Stimulated activated CD8-positive, alpha-beta memory T cell treated with anti-CD3 and anti-CD28 coated beads, Interleukin-4, amount 100 ng/mL, for 48 hours (primary cell): ENCODE results near the gene NCOA3.
"Not testable (repeated sequence)": the region's sequence is repeated elsewhere in the genome, so short reads cannot be mapped to it uniquely, and the experiment has no call there.

ENCODE experiments used
- DNase-seq: peaks from one replicate; pipeline ENCODE4 v3.0.0-alpha.2; 2020

The NCOA3 gene

DNA sequence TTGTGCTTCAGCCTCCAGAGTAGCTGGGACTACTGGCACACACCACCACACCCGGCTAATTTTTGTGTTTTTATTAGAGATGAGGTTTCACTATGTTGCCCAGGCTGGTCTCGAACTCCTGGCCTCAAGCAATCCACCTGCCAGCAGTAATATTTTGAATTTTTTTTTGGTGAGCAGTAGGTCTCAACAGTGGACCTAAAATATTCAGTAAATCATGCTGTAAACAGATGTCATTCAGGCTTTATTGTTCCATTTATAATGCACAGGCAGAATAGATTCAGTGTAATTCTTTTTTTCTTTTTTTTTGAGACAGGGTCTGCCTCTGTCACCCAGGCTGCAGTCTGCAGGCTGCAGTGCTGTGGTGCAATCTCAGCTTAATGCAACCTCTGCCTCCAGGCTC is 69.7 kb downstream of the NCOA3 start:
- no peak for DNase-seq

DNA sequence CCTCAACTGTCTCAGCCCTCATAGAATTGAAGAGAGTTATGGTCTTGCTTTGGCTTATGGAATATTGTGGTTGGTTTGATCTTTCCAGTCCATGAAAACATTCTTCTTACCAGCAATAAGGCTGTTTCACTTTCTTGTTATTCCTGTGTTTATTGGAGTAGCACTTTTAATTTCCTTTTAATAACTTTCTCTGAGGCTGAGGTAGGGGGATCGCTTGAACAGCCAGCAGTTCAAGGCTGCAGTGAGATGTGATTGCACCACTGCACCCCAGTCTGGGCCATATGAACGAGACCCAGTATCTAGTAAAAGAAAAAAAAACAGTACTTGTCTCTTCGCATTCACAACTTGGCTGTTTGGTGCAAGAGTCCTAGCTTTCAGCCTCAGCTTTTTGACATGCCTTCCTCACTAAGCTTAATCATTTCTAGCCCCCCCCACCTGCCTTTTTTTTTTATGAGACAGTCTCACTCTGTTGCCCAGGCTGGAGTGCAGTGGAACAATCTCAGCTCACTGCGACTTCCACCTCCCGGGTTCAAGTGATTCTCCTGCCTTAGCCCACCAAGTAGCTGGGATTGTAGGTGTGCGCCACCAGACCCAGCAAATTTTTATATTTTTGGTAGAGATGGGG is 70.5 kb downstream of the NCOA3 start:
- no peak for DNase-seq

DNA sequence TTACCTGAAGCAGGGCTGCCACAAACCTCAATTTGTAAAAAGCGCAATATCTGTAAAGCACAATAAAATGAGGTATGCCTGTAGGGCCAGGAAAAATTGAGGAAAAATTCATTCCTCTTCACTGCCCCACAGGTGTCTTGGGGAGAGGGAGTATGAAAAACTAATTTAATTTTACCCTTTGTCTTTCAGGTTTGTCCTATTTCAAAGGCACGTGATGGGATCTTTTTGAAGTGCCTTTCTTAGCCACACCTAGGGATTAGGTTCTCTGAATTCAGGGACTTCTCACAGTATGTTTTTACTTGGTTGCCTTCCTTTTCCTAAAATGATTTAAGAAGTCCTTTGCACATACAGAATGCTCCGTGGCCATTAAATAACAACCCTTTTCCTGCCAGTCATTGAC is 71.9 kb downstream of the NCOA3 start:
- no peak for DNase-seq

DNA sequence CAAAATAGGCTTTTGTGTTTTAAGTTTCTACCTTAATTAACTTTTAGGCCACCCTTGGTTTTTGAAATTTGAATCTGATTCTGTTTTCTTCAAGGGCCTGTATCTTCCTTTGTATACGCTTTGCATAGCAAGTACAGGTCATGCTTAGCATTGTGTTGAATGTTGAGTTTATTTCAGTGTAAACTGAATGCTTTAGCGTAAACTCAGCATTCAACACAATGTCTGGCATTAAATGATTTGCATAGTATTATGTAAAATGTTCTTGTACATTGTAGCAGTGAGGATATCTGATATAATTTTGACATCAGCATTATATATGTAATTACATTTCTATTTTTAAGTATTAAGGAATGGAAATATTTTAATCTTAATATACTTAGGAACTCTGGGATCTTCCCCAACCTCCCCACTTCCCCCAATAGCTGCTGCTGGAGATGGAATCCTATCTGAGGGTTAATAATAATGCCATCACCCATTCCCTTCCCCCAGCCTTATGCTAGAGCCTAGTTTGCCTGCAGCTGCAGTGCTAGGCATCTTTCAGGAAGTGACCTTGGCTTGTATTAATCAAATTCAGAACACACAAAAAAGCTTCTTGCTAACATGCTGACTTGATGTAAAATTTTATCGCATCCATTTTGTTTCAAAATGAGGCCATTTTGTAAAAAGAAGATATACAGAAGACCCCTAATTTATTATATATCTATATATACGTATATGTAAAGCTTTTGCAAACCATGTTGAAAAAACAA is 73.1 kb downstream of the NCOA3 start:
- no peak for DNase-seq

DNA sequence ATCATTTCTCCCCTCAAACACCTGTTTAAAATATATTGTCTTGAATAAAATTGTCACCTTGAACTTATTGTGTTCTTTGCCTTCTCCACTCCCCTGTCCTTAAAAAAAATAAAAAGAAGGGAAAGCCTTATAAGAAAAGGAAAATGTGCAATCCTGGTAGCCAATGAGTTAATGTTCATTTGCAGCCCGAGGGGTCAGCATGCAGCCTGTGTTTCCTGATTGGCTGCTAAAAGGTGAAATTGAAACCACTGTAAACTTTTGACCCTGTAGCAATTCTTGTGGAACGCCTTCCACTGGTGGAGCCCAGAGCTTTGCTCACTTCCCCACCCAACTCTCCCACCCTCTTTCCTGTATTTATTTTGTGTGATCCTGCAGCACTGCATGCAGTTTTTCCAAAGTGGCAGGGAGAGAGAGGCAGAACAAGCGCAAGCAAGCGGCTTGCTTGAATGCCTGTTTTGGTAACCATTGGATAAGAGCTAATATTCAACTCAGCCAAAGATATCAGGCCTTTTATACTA is 74.9 kb downstream of the NCOA3 start:
- no peak for DNase-seq

DNA sequence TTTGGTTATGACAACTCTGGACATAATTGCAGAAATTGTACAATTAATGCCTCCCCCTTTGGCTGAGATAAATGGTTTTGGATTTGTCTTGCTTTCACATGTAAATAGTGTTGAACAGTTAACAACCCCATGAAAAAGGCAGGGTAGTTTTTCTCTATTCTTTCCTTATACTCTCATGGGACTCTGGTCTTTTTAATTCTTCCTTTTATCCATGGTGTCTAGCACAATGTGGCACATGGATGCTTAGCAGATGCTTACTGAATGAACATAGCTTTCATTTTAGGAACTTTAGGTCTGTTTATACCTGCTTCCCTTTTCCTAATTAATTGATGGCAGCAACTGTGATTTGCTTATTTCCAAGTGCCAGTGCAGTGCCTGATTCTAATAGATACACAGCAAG is 75.6 kb downstream of the NCOA3 start:
- no peak for DNase-seq

DNA sequence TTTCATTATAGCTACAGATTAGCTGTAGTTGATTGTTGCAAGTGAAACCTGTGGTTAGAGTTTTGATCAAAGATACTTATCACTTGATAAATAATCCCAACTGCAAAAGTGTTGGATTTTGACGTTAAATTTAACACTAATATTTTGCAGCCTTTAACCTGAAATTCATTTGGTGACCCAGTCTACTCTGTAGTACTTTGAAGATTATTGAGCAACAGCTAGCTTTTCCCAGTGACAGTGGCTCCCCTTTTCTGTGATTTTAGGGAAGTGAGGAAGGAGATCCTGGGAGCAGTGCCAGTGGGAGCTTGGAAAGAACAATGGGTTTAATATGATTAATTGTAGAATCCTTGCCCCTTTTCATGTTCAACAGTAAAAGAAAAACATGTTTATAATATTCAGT is 76.9 kb downstream of the NCOA3 start:
- no peak for DNase-seq

DNA sequence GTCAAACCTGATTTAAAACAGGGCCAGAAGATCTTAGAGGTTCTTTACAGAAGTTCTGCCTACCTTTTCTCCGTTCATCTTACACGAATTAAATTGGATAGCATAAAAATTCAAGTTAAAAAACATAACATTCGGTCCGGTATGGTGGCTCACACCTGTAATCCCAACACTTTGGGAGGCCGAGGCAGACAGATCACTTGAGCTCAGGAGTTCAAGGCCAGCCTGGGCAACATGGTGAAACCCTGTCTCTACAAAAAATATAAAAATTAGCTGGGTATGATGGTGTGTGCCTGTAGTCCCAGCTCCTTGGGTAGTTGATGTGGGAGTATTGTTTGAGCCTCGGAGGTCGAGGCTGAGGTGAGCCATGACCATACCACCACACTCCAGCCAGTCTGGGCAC is 79.0 kb downstream of the NCOA3 start:
- not testable (repeated sequence) for DNase-seq

DNA sequence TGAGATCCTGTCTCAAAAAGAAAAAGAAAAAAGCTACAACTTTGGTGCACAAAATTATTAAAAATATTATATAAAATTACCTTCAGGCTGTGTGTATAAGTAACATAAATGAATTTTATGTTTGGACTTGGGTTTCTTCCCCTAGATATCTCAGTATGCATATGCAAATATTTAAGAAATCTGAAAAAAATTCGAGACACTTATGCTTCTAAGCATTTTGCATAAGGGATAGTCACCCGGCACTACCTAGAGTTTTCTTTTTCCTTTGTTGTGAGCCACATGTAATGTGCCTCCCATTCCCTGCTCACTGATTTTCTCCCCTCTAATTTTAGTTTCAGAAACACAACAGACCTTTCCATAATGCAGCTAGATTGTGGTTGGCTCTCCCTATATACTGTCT is 79.4 kb downstream of the NCOA3 start:
- no peak for DNase-seq

DNA sequence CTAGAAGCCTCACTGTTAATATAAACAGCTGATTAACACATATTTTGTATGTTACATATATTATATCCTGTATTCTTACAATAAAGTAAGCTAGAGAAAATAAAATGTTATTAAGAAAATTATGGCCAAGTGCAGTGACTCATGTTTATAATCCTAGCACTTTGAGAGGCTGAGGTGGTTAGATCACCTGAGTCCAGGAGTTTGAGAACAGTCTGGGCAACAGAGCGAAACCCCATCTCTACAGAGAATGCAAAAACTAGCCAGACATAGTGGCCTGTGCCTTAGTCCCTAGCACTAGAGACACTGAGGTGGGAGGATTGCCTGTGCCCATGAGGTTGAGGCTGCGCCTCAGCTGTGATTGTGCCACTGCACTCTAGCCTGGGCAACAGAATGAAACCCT is 81.9 kb downstream of the NCOA3 start:
- no peak for DNase-seq

DNA sequence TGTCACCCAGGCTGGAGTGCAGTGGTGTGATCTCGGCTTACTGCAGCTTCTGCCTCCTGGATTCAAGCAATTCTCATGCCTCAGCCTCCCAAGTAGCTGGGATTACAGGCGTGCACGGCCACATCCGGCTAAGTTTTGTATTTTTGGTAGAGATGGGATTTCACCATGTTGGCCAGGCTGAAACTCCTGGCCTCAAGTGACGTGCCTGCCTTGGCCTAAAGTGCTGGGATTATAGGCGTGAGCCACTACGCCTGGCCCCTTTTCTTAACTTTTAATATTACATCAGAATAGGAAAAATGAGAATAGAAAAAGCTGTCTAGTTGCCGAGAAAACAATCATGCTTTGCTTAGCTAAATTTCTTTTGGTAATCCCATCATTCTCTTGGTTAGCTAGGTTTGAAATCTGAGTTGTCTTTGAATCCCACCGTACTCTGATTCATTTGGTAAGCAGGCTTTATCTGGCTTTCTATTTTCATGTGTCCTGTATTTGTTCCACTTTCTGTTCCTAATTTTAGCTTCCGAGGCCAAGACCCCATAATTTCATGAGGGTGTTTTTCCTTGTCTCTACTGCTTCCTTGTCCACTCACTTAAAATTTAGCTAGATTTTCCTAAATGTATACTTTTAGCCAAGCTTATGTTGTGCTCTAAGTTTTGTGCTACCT is 83.5 kb downstream of the NCOA3 start:
- DNase-seq: no peak

DNA sequence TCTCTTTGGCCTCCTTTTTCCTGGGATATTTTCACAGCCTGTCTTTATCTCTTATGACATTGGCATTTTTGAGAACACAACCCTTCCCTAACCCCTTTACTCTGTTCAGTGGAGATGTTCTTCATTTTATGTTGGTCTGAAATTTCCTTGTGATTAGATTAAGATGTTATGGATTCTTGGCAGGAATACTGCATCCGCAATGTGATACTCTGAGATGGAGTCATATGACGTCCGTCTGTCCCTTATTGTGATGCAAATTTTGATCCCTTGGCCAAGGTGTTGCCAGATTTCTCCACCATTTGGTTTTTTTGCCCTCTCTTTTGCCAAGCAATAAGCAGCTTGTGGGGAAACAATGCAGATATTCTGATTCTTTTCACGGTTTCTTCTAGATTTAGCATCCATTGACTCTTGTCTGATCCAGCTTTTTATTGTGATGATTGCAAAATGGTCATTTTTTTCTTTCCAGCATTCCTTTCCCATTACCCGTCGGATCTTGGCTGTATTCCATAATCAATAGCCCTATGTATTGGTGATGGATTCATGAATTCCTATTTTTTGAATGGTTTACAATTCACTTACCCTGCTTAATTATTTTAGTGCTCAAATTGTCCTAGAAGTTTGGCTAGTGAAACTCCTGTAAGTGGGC is 85.1 kb downstream of the NCOA3 start:
- DNase-seq: no peak

DNA sequence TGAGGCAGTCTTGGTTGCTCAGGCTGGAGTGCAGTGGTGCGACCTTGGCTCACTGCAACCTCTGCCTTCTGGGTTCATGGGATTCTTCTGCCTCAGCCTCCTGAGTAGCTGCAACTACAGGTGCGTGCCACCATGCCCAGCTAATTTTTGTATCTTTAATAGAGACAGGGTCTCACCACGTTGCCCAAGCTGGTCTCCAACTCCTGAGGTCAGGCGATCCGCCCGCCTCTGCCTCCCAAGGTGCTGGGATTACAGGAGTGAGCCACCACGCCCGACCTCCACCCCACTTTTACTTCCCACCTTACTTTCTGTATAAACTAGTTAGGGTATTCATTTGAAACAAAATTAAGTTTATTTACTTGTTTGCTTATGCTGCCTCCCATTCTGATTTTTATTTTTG is 86.5 kb downstream of the NCOA3 start:
- DNase-seq: no peak

DNA sequence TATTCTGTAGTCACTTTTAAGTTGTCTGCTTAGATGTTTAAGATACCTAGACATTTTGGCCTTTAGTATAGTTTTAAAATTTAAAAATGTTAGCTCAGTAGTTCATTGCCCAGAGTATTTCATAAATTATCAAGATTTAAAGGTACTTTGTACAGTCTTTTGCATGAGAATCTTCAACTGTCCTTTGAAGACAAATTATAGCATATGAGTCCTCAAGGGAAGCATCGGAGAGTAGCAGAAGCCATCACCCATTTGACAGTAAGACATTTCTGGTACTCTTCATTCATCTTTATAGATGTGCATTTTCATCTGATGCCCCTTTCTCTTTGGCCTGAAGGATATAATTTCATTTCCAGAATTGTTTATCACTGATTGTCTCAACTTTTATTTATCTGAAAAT is 89.5 kb downstream of the NCOA3 start:
- no peak for DNase-seq

DNA sequence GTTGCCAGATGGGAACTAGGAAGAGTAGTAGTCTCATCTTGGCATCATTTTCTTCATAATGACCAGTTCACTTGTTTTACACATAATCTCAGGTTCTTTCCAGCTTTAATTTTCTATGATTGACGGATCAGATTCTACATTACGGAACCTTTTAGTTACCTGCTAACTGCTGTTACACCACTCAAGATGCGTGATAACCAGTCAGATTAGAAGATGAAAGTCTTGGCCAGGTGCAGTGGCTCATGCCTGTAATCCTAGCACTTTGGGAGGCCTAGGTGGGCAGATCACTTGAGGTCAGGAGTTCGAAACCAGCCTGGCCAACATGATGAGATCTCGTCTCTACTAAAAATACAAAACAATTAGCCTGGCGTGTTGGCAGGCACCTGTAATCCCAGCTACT is 92.5 kb downstream of the NCOA3 start:
- no peak for DNase-seq

DNA sequence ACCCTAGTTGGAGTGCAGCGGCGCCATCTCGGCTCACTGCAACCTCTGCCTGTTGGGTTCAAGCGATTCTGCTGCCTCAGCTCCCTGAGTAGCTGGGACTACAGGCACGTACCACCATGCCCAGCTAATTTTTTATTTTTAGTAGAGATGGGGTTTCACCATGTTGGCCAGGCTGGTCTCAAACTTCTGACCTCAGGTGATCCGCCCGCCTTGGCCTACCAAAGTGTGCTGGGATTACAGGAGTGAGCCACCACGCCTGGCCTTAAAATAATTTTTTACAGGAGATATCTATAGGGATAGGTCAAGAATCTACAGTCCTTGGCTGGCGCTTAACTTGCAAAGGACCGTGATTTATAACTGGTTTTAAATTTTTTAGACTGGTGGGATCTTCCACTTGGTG is 93.5 kb downstream of the NCOA3 start:
- DNase-seq: not testable (repeated sequence)

DNA sequence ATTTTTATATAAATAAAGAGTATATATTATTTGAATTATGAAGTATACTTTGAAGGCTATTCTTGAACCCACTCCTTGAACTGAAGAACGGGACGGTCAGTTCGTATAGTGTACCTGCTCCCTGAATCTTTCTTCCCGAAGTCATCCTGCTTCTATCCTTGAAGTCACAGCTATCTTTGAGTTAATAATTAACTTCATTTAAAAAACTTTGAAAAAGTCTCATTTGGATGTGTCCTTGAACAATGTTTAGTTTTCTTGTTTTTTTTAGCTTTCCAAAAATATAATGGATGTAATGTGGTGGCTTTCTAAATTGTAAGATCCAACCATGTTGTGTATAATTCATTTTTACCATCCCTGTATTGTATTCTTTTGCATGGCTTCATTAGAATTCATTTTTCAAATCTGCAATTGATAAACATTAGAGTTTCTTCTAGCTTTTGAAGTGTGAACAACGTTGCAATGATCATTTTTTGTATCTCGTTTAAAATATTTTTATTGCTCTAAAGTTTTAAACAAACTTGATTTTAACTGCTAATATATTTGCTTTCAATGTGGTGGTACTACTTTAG is 94.4 kb downstream of the NCOA3 start:
- DNase-seq: no peak

DNA sequence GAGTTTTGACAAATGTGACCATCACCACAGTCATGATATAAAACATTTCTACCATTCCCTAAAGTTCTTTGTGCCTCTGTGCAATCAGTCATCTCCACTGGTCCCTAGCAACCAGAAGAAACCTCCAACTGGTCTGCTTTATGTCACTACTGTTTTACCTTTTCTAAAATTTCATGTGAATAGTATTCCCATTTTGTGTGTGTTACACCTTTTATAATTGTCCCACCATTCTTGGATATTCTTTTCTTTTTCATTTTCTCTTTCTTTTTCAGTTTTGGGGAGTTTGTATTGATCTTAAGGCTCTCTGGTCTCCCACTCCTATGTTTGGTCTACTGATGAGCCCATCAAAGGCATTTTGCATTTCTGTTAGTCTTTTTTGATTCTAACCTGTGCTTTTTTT is 95.4 kb downstream of the NCOA3 start:
- DNase-seq: no peak

DNA sequence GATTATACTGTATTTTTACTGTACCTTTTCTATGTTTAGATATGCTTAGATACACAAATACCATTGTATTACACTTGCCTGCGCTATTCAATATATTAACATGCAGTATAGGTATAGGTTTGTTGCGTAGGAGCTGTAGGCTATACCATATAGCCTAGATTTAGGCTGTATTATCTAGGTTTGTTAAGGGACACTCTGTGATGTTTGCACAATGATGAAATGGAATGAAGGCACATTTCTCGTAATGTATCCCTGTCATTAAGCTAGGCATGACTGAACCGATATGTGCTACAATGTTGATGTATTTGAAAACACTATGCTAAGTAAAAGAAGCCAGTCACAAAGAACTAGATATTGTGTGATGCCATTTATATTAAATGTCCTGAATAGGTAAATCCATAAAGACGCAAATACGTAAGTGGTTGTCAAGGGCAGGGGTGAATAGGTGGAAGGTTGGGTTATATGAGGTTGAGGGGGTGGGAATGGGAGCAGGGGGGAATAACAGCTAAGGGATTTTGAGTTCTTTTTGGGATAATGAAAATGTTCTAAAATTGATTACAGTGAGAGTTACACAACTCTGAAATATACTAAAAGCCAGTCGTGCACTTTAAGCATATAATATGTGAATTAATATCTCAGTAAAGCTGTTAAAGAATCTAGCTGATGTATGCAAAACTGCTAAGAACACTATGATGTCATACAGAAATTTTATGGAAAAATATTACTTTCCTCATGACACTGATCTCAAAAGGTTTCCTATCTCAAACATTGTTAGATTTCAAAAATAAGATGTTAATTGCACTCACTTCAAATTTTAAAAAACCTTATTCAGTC is 97.4 kb downstream of the NCOA3 start:
- no peak for DNase-seq

DNA sequence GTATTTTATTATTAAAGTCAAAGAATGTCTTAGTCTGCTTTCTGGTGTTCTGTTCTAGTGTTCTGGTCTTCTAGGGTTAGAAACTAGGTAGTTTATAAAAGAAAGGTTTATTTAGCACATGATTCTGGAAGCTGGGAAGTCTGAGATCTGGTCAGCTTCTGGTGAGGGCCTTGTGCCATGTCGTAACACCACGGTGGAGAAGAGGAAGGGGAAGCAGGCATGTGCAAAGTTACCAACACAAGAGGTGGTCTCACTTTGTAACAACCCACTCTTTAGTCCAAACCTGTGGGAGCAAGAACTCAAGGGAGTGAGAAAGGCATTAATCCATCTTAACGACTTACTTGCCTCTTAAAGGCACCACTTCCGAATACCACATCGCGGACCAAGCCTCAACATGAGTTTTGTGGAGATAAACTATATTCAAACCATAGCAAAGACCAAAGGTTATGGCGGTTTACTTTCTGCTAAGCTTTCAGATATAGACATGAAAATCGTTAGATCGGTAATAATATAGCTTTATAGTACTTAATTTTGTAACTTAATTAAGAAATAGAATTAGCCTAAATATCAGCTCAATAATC is 99.4 kb downstream of the NCOA3 start:
- DNase-seq: no peak

DNA sequence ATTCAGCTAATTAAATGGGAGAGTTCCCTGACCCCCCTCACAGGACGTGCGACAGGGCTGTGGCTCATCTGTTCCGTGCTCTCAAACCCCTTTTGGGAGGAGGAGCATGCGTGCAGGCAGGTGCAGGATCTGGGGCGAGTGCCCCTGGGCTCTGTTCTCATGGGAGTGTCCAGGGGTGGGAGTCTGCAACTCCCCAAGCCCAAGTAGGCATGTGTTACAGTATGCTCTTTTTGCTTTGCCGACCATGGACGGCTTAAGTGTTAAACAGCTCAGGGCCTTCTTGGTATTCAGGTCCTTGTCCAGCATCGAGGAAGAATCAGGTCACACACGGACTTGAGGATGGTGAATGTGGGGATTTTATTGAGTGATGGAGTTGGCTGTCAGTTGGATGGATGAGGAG is 101.6 kb downstream of the NCOA3 start:
- no peak for DNase-seq
